Measurements from ENCODE around the gene COPS7A.

Gene COPS7A

DNA sequence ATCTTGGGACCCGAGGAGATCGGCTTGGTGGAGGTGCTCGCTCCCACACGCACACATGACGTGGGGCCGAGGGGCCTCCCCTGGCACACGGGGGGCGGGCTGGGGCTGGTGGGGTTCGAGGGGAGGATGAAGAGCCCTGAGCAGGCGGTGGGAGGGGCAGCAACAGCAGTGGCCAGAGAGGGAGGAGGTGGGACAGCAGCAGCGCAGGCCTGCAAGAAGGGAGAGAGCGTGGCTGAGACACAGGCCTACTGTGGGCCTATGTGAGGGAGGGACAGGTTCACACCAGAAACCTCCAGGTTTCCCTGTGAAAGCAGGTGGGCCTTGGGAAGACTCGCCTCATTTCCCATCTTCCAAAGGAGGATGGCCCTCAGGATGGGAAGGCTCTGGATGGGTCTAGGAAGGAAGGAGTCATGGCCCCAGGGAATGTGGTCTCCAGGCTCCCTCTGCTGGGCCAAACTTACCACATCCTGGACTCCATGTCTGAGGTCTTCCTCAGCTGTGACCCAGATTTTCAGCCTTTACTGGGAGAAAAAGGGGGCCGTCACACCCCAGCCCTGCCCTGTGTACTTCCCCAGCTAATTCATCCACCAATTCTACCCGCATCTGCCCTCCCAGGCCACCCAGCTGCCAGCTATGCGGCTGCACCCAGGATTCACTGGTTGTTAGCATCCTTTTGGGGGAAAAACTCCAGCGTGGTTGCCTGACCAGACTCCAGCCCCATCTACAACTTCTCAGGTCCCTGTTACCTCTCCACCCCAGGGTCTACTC, 26.1 kb upstream of the COPS7A start:
- H3K4me1 ChIP-seq (ENCODE audit: insufficient read depth, low read length): no peaks in the 10 kb centered on the region
- H2AFZ ChIP-seq (ENCODE audit: low read depth, low read length): no peak overlapping the region
- H3K79me2 ChIP-seq (ENCODE audit: insufficient read depth, low read length): no peaks in the 10 kb centered on the region
- no peak overlapping the region for H3K4me3 ChIP-seq (ENCODE audit: low read depth in 1 of 2, low read length in 2 of 2)
- ATAC-seq (ENCODE audit: insufficient read depth, low read depth): peak; percentile 69
- H3K36me3 ChIP-seq (ENCODE audit: insufficient read depth, low read length): no peaks in the 10 kb centered on the region
- H3K27me3 ChIP-seq (ENCODE audit: insufficient read depth, low read length, poor library complexity): peaks cover 17% of the 10 kb centered on the region
- peak; percentile 41 for DNase-seq
- no peak overlapping the region for H3K27ac ChIP-seq (ENCODE audit: low read length)
- H3K9me3 ChIP-seq (ENCODE audit: insufficient read depth, low read length, severe bottlenecking): no peaks in the 10 kb centered on the region
- H3K4me2 ChIP-seq (ENCODE audit: insufficient read depth, low read length): no peak overlapping the region
- TF ChIP-seq EZH2 (IDR thresholded peaks at IDR 0.05; ENCODE audit: borderline replicate concordance, low read depth, low read length, severe bottlenecking) (no peak), CTCF (IDR thresholded peaks at IDR 0.05; ENCODE audit: borderline replicate concordance, extremely low read depth, low read length, poor library complexity, severe bottlenecking) (peak; percentile 63)
- H4K20me1 ChIP-seq (ENCODE audit: insufficient read depth, low read length): no peaks in the 10 kb centered on the region
- H3K9ac ChIP-seq (ENCODE audit: low read depth, low read length): no peak overlapping the region

DNA sequence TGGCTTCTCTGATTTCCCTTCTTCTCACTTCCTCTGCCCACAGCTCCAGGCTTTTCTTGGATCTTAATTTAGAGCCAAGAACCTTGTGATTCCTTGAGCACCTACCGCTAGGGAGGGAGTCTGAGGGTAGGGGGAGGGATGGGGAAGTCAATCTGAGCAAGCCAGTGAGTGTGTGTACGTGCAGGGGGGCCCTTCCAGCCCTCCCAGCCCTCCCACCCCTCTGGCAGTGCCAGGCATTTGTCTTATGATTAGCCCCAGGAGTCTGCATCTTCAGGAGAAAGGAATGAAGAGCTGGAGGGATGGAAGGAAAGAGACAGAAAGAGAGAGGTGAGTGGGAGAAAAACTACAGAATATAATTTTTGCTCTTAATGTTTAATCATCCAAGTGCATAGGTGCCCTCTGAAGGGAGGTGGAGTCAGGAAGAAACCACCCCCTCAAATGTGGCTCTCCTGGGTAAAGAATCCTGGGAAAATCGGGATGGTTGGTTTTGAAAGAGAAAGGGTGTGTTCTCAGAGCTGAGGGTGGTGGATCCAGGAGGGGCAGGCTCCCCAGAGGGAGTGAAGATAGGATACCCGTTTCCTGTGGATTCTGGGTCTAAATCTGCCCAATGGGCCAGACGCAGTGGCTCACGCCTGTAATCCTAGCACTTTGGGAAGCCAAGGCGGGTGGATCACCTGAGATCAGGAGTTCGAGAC, 25.3 kb upstream of the COPS7A start:
- Histone ChIP-seq H3K4me2 (ENCODE audit: insufficient read depth, low read length) (no peak overlapping the region), H3K79me2 (ENCODE audit: insufficient read depth, low read length) (no peaks in the 10 kb centered on the region), H3K4me1 (ENCODE audit: insufficient read depth, low read length) (no peaks in the 10 kb centered on the region), H3K27me3 (ENCODE audit: insufficient read depth, low read length, poor library complexity) (peaks cover 19% of the 10 kb centered on the region), H3K9me3 (ENCODE audit: insufficient read depth, low read length, severe bottlenecking) (no peaks in the 10 kb centered on the region), H3K9ac (ENCODE audit: low read depth, low read length) (no peak overlapping the region), H2AFZ (ENCODE audit: low read depth, low read length) (no peak overlapping the region), H3K4me3 (ENCODE audit: low read depth in 1 of 2, low read length in 2 of 2) (no peak overlapping the region), H3K36me3 (ENCODE audit: insufficient read depth, low read length) (no peaks in the 10 kb centered on the region), H4K20me1 (ENCODE audit: insufficient read depth, low read length) (no peaks in the 10 kb centered on the region), H3K27ac (ENCODE audit: low read length) (no peak overlapping the region)
- TF ChIP-seq EZH2 (IDR thresholded peaks at IDR 0.05; ENCODE audit: borderline replicate concordance, low read depth, low read length, severe bottlenecking) (no peak), CTCF (IDR thresholded peaks at IDR 0.05; ENCODE audit: borderline replicate concordance, extremely low read depth, low read length, poor library complexity, severe bottlenecking) (no peak)
- ATAC-seq (ENCODE audit: insufficient read depth, low read depth): no peak
- no peak for DNase-seq

DNA sequence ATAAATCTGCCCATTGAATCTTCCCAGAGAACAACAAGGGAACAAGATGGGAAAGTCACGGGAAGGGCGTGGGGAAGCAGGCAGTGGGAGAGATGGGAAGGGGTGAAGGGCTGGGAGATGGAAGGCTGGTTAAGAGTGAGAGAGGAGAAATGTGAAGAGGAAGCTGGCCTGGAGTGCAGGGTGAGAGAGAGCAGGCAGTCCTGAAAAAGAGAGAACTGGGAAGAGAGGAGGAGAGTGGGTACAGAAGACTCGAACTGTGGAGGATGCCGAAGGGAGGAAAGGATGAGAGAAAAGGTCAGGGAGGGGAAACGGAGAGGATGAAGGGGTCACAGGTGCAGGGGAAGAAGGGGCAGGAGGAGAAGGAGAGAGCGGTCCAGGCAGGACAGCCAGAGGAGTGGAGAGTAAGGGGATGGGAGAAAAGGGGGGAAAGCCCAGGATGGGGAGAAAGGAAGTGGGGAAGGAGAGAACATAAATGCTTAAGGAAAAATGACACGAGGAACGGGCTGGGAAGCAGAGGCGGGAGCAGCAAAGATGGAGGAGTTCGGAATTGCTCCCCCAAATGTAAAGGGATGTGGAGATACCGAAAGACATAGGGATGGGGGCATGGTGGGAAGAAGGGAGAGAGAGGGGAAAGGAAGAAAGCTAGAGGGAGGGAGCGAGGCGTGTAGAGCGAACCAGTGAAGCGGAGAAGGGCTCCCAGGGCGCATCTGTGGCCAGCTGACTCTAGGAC, 24.4 kb upstream of the COPS7A start:
- no peaks in the 10 kb centered on the region for H3K4me1 ChIP-seq (ENCODE audit: insufficient read depth, low read length)
- no peak overlapping the region for H3K4me3 ChIP-seq (ENCODE audit: low read depth in 1 of 2, low read length in 2 of 2)

More for the DNA sequence above, 24.4 kb upstream of the COPS7A start:
- TF ChIP-seq CTCF (IDR thresholded peaks at IDR 0.05; ENCODE audit: borderline replicate concordance, extremely low read depth, low read length, poor library complexity, severe bottlenecking) (no peak), EZH2 (IDR thresholded peaks at IDR 0.05; ENCODE audit: borderline replicate concordance, low read depth, low read length, severe bottlenecking) (peak; percentile 27)
- Histone ChIP-seq H3K27me3 (ENCODE audit: insufficient read depth, low read length, poor library complexity) (peaks cover 23% of the 10 kb centered on the region), H4K20me1 (ENCODE audit: insufficient read depth, low read length) (no peaks in the 10 kb centered on the region), H3K79me2 (ENCODE audit: insufficient read depth, low read length) (no peaks in the 10 kb centered on the region), H3K4me2 (ENCODE audit: insufficient read depth, low read length) (no peak overlapping the region), H3K27ac (ENCODE audit: low read length) (no peak overlapping the region), H3K9me3 (ENCODE audit: insufficient read depth, low read length, severe bottlenecking) (no peaks in the 10 kb centered on the region), H2AFZ (ENCODE audit: low read depth, low read length) (no peak overlapping the region), H3K9ac (ENCODE audit: low read depth, low read length) (no peak overlapping the region), H3K36me3 (ENCODE audit: insufficient read depth, low read length) (no peaks in the 10 kb centered on the region)
- DNase-seq (no peak), ATAC-seq (ENCODE audit: insufficient read depth, low read depth) (no peak)

Data from DND-41 (cell line).